Activated CD4-positive, CD25-positive, alpha-beta regulatory T cell treated with anti-CD3 and anti-CD28 coated beads, Interleukin-2, amount 50 U/mL, for 72 hours (primary cell): Measurements from ENCODE around the gene GRID2.
"Not testable (repeated sequence)": the region's sequence is repeated elsewhere in the genome, so short reads cannot be mapped to it uniquely, and the experiment has no call there.

ENCODE experiments used
- DNase-seq: peaks from one replicate; pipeline ENCODE4 v3.0.0; 2021

GRID2 gene

DNA sequence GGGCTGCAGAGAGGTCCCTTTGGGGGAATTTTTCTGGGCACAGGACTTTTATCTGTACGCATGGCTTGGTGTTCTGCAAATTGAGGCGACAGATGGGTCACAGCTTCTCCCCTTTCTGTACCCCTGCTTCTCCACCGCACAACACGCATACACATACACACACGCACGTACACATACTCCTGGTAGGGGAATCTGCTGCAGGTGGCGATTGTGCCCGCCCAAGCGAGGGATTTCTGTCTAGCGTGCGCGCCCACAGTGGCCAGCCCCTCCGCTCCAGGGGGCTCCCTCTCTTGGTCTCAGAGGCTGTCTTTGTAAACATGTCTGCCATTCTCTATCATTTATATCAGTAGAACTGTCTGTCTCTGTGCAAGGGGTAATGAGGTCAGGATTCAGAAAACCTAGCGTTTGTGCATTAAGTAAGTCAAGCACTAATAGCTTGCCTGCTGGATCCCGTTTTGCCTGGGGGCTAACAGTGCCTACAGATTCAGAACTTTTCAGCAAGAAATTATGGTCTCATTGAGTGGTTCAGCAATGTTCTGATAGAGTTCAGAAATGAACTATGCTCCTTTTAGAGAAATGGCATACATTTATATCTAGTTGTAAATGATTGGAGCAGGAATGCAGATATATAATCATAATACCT, 2.2 kb downstream of the GRID2 start:
- DNase-seq, result no peak

DNA sequence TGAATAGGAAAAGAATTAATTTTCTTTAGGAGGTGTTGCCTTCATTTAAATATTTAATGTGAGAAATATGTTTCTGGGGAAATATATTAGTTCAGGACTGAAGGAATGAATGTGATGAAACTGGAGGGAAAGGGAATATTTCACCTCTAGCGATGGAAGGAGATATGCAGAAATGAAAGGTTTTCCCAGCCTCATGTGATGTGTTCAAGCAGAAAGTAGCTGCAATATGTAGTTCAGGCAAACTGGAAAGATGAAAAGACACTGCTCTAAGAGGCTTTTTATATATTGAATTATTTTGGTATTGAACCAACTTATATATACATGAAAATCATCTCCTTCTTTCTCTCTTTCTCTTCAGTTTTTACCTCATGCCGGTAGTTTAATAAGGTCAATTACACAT, 3.4 kb downstream of the GRID2 start:
- DNase-seq, result no peak

DNA sequence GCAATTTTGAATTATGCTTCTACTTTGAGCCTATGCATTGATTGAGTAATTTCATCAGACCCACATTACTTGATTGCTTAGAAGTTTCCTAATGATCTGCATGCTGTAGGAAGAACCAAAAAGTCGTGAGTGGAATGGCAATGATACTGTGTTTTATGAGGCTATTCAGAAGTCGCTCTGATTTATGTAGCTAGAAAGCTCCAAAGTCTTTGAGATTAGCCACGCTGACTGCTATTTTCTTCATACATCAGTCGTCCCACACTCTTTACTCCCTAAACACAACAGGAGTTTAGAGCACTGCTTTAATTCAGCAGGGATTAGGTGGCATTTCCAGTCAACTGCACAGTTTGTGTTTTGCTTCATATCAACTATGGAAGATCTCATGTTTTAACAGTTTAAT, 4.1 kb downstream of the GRID2 start:
- no peak for DNase-seq

DNA sequence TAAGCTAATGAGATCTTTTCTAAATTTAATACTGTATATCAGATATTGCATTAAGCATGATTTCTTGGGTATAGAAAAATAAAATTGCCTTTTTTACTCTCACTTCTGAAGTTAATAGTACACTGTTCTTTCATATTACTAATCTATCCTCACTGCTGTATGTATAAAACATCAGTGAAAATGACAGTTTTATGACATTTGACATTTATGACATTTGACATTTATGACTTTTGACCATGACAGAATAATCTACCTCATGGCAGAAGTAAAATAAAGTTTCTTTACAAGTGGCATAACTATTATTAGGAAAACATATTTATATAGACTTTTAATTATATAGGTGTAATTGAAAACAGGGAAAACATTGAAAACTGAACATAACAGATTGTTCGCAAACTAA, 13.3 kb downstream of the GRID2 start:
- DNase-seq, result no peak

DNA sequence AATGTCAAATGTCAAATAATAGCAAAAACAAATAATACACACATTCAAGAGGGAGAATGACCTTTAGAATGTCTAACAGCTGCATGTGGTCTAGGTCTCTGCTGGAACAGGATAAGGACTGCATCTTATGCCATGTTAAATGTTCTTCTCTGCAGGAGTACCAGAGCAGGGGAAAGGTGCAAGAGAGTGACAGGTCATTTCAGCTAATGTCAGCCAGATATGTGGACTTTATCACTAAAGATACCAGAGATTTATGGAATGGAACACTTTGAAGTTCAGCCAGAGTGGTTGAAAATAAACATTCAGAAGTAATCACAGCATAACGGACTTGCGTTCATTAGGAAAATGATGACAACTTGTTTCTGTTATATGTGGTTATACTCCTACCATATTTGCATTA, 24.3 kb downstream of the GRID2 start:
- no peak for DNase-seq

DNA sequence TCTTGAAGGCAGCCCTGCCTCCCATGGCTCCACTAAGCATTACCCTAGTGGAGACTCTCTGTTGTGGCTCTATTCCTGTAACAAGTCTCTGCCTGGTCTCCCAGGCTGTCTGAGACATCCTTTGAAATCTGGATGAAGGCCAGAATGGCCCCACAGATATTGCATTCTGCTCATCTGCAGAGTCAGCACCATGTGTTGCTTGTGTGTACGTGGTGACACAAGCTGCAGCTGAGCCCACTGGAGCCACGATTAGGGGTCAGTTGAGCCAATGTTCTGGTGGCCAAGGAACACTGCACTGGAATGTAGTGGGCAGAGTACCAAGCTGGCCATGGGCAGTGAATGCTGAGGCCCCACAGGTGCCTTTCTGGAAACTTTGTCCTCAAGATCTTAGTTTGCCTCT, 29.2 kb downstream of the GRID2 start:
- DNase-seq, result no peak

DNA sequence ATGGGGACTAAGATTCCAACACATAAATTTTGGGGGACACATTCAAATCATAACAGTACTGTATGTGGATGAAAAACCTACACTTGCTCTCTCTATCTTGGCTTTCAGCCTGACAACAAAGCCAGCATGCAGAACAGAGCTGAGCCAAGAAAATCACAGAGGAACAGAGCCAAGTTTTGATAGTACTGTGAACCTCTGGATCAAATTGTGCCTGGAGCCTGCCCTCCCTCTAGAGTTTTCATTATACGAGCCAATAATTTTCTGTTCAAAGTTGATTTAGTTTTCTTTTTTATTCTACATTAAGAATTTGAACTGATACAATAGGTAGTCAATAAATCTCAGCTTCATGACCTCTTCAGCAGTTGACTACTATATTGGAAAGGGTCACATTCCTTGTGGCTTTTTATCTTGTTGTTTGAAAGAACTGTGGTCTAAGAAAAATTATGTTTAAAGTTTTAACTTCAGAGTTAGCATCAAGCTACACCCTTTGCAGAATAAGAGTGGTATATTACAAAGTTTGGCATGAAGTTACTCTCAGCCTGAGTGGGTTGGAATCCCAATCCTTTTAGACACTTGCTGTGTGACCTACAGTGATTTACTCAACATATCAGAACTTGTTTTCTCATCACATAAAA, 31.1 kb downstream of the GRID2 start:
- no peak for DNase-seq

DNA sequence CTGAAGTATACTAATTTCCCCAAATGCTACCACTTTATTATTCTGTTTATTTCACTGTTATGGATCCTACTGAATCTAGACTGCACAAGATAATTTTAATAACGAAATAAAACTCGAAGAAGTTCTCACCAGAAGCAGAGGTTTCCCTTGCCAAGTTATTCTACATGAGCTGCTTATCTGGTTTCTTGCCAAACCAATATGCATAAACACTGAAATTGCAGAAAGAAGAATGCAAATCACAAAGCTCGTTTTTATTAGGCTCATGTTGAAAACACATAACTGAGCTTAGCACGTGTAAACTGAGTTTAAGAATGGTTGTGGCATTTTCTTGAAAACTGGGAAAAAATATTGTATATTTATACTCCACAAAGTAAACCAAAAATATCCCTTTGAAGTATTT, 35.9 kb downstream of the GRID2 start:
- DNase-seq, result no peak

DNA sequence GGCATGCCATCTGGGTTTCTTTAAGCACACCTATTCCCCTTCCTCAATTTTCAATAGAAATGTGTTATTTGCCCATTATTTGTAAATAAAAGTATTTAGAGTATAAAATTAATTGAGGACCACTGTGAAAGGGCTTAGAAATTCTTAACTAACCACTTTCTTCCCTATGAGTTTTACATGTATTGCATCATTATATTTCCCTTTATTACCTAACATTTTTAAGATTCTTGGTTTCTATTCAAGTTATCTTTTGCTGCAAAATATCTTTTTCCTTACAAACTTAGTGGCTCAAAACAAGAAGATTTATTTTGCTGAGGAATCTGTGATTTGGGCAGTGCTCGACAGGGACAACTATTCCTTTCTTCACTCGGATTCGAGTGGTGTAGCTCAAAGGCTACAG, 40.5 kb downstream of the GRID2 start:
- no peak for DNase-seq

DNA sequence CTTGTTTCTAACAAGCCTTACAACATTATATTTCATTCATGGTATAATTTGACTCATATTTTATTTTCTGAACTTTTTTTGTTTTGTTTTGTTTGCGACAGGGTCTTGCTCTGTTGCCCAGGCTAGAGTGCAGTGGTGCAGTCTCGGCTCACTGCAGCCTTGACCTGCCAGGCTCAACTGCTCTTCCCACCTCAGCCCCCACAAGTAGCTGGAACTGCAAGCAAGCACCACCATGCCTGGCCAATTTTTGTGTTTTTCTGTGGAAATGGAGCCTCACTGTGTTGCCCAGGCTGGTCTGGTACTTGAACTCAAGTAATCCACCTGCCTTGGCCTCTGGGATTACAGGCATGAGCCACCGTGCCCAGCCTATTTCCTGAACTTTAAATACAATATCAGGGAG, 42.5 kb downstream of the GRID2 start:
- DNase-seq, result no peak

DNA sequence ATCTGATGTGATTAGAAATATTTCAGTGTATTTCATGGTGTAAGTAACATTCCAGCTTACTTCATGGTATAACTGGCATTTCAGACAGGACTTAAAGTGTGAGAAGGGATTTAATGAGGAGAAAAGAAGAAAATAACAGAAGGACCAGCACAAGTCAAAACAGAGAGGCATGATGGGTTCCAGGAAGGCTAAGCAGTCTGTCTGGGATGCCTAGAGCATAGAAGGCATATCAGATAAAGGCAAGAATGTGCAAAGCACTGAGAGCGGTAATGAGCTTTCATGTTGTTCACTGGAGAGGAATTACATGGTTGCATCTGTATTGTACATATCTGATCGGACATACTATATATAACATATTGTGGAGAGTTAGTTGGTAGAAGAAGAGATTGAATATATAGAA, 54.2 kb downstream of the GRID2 start:
- no peak for DNase-seq

DNA sequence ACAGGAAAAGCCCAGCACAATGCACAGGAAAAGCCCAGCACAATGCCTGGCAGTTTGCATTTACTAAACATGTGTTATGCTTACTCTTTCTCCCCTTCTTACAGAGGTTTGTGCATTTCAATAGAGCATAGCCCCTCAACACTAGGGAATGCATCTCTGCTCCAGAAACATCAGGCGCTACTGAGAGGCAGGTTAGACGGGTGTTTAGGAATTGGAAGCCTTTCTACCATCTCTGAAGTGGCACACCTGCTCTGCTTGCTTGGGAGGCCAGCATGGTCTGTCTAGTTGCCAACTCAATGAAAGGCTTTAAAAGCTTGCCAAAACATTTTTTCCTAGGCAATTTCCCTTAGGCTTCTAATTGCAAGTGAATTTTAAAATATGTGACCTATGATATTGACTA, 55.7 kb downstream of the GRID2 start:
- no peak for DNase-seq

DNA sequence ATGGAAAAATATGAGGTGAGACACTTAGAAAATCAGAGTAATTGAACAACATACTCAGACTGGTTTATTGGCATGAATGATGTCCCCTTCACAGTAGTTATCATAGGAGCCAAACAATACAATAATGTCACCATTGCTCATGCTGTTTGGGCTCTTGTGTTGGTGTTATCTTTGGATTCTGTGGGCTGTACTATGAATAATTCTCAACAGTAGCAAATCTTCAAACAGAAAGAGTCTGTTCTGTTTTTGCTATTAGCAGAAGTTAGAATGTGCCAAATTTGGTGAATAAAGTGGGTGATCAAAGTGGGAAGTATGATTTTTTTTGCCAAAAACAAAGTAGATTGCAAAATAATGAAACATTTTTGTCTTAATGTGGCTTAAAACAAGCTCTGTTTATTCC, 58.3 kb downstream of the GRID2 start:
- no peak for DNase-seq

DNA sequence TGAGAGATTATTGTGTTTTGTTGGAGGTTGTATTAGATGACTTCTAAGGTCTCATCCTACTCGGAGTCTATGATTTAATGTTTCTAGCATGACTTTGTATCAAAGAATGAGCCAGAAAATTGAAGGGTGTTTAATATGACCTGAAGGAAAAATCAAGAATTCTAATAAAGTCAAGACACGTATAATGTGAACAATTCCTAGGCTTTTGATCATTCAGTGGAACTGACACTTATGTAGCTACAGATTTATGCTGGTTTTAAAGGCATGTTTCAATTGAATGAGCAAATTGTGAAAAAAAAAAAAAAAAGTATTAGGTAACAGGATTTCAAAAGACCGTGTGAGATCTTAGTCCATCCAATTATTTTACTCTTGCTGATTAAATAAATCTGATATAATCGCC, 64.9 kb downstream of the GRID2 start:
- DNase-seq, result no peak

DNA sequence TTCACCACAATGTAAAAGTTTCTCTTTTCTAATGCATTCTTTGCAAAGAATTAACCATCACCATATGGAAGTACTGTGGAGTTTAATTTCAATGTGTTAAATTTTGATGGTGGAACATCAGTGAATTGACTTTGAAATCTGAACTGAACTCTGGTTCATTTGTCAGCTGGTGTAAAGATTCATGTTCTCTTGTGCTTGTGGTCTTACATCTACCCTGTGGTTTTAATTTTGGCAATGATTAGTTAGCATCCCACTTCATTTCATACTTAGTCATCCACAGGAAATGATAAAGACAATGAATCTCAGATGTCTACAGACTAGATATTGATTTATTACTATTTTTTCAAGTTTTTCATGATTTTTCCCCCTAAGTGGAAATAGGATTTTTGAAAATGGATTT, 77.8 kb downstream of the GRID2 start:
- no peak for DNase-seq

DNA sequence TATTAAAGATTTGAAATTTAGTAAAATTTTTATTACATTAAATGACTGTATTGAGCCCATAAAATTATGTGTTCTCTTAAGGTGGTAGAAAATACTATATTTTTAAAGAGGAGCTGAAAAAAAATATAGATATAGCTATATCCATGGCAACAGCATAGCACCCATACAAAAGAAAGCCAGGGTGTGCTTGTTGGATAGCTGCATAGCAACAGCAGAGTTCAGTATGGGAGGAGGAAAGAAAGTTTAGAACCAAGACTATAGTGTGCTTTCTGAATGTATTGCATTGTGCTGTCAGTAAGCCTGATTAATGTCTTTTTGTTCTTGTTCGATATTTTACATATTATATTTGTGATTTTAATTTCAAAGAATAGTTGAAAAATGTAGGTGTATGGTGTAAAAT, 78.4 kb downstream of the GRID2 start:
- no peak for DNase-seq

DNA sequence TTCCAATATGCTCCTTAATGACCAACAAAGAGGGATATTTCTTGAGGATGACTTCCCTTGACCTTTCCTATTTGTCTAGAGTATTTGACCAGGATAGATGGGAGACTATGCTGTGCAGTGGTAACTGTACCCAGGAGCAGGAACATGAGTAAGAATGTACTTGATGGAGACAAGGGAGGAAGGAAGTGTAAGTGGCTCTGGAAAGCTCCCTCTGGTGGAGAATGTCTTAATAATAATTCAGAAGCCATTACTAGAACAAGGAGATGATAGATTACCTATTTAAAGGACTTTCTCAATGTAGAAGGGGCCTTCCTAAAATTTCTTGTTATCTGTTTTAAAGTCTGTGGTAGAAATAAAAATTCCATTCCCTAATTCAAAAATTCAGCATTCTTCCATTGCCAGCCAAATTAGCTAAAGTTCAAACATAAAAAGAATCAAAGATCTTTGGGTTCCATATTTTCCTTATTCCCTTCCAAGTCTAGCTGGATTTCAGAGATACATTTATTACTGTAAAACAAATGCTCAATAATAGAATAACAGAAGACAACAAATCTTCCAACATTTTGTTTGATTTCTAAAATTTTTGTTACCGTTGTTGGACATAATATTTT, 83.8 kb downstream of the GRID2 start:
- DNase-seq, result no peak

DNA sequence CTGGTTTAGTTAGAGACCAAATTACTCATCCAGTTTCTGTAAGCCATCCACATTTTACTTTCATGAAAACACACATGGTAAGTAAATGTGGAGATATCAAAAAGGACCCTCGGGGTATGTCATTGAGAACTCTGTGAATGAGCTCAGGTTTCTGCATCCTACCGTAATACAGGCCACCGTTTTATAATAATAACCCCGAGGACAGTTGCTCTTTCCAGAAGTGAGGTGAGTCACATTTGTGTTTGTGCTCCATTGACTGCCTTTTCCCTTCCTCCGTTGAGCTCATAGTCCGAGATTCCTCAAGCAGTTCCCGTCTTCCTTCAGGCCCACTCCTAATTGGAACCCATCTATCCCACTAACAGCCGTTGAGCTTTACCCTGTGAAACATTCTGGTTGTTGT, 95.3 kb downstream of the GRID2 start:
- no peak for DNase-seq

DNA sequence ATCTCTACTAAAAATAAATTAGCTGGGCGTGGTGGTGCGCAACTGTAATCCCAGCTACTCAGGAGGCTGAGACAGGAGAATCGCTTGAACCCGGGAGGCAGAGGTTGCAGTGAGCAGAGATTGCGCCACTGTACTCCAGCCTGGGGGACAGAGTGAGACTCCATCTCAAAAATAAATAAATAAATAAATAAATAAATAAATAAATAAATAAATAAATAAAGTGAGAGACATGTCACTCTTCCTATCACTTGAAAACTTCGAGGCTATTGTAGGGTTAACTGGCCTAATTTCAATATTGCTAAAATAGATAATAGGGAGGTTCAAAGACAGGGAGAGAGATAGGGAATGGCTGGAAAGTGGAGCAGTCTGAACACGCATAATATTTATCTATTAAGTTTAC, 99.8 kb downstream of the GRID2 start:
- not testable (repeated sequence) for DNase-seq

DNA sequence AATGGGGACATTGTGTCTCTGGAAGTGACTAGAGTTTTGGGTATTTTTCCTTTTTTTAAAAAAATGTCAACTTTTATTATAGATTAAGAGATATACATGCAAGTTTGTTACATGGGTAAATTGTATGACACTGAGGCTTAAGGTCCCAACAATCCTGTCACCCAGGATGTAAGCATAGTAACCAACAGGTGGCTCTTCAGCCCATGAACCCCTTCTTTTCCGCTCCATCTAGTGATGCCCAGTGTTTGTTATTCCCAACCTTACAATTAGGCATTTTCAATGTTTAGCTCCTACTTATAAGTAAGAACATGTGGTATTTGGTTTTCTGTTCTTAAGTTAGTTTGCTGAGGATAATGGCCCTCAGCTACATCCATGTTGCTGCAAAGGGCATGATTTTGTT, 102.7 kb downstream of the GRID2 start:
- DNase-seq, result no peak

DNA sequence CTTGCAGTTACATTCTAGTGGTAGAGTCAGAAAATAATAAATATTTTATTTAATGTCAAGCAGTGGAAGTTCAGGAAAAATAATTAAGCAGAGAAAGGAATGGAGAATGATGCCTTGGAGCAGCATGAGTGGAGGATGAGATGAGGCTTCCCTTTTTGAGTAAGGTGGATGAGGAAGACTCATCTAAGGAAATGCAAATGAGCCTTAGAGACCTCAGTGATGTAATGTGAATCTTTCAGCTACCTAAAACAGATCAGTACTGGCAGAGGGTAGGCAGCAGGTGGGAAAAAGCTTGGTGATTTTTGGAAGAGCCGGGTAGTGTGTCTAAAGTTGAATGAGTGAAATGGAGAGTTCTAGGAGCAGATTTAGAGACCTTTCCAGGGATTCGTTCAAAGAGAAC, 118.2 kb downstream of the GRID2 start:
- no peak for DNase-seq

DNA sequence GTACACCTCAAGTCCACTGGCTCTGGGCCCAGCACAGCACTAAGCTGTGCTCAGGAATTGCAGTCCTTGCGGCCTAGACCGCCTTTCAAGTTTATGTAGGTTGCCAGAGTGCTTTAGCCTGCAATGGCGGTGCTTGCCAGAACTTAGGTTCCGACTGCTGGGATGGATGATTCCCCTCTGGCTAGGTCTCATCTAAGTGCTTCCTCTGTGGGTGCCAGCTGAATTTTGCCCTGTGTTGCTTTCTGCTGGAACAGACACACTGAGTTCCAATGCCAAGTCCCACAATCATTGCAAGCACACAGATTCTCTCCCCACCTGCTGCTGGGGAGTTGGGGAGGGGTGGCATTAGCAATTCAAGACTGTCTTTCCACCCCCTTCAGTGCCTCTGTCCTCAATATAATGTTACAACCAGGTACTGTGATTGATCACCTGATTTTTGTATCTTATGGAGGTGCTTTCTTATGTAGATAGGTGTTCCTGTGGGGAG, 129.5 kb downstream of the GRID2 start:
- no peak for DNase-seq

DNA sequence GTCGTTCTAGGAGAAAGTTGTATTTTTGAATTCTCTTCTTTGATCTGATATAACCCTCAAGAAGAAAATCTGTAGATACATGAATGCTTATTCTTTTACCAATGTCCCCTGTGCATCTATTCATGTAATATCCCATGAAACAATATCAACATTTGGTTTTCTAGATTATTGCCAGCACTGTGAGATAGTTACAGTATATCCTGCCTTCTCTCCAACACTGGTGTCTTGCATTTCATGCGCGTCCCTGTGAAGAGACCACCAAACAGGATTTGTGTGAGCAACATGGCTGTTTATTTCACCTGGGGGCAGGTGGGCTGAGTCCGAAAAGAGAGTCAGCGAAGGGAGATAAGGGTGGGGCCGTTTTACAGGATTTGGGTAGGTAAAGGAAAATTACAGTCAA, 135.0 kb downstream of the GRID2 start:
- not testable (repeated sequence) for DNase-seq

DNA sequence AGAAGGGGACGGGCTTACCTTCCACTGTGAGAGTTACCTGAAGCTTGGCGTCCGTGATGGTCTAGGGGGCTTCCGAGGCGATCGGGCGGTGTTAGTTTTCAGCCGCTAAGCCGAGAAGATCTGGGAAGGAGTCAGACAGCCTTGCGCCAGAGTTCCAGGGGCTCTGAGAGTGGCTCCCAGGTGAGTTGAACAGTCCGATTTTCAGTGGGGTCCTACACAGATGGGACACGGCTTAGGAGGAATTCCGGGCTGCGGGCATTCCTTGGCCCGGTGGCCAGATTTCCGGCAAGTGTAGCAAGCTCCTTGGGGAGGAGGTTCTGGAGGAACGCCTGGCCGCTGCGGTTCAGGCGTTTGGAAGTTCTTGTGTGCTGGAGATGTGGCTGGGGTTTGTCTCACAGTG, 138.4 kb downstream of the GRID2 start:
- DNase-seq, result not testable (repeated sequence)
